ENCODE measurements around the gene FER. TPM values are rescaled to one million over a fixed set of nuclear protein-coding genes. Genes with fewer than 3 reads are reported as not detected.

The FER gene
- total RNA-seq, 1 experiment from 2014 or later = 18.0 TPM

DNA sequence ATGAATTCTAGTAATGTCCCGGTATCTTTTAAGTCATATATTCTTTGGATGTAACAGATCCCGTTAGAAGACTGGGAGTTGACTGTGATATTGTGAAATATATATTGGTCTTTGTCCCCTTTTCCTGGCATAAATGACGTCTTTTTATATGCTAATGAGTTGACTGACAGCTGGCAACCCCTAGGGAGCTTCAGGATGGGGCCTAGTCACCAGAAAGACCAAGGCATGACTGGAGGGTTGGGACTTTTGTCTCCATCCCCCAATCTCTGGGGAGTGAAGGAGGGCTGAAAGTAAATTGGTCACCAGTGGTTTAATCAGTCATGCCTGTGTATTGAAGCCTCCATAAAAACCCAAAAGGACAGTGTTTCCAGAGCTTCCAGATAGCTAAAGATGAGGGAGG lies 420.5 kb downstream of the FER start:
- Mint-ChIP-seq H3K9me3 (no peaks in the 10 kb centered on the region), H3K4me3 (no peak overlapping the region), H3K27ac (peak overlapping the region in 1 of 3 experiments; percentile 40; a peak in 1 of 7 replicates), H3K27me3 (ENCODE audit: low read depth) (no peaks in the 10 kb centered on the region), H3K4me1 (peaks cover 19 to 29% of the 10 kb centered on the region in 2 experiments), H3K36me3 (ENCODE audit: insufficient read depth in 1 of 3, low read depth in 3 of 3) (no peaks in the 10 kb centered on the region; a peak in 1 of 7 replicates)
- no peaks in the 10 kb centered on the region for H3K23me2 ChIP-seq (ENCODE audit: insufficient read length, low read depth, low read length, poor library complexity, severe bottlenecking)
- no peak overlapping the region for H3K56ac ChIP-seq (ENCODE audit: insufficient read length, low read depth, low read length)
- H4K8ac ChIP-seq (replicated peaks; ENCODE audit: insufficient read length, low read depth, low read length) = no peak overlapping the region
- H4K91ac ChIP-seq (ENCODE audit: insufficient read length, low read depth, low read length) = no peak overlapping the region
- no peak overlapping the region for H4K5ac ChIP-seq (ENCODE audit: insufficient read length, low read depth, low read length)
- no peaks in the 10 kb centered on the region for H3K27me3 ChIP-seq (ENCODE audit: insufficient read depth, low read length)
- H3K18ac ChIP-seq (ENCODE audit: insufficient read length, low read depth, low read length) = no peak overlapping the region
- no peak for DNase-seq
- no peaks in the 10 kb centered on the region for H3K79me2 ChIP-seq (ENCODE audit: insufficient read depth, low read length)
- H2BK12ac ChIP-seq (ENCODE audit: insufficient read length, low read depth, low read length) = no peak overlapping the region
- no peaks in the 10 kb centered on the region for H3K9me3 ChIP-seq (ENCODE audit: control insufficient read depth, low read depth, low read length)
- no peak overlapping the region for H3K23ac ChIP-seq (ENCODE audit: insufficient read length, low read depth, low read length)
- no peak overlapping the region for H2AFZ ChIP-seq (ENCODE audit: low read length)
- no peak overlapping the region for H2AK5ac ChIP-seq (ENCODE audit: insufficient read length, low read length)
- H3K9ac ChIP-seq (ENCODE audit: extremely low read depth, insufficient read length, low read length) = no peak overlapping the region
- WGBS (ENCODE audit: extremely low coverage, insufficient read length, low lambda C conversion rate) = no CpG with 5 or more reads among the region's 3 CpGs
- peaks cover 3% of the 10 kb centered on the region for H3K4me1 ChIP-seq (ENCODE audit: insufficient read depth, low read length)
- no peak overlapping the region for H2BK20ac ChIP-seq (ENCODE audit: low read depth, low read length, poor library complexity, severe bottlenecking)
- H4K20me1 ChIP-seq (ENCODE audit: control insufficient read depth, insufficient read depth, insufficient read length) = no peaks in the 10 kb centered on the region
- H2BK120ac ChIP-seq (ENCODE audit: low read depth, low read length, poor library complexity, severe bottlenecking) = no peak overlapping the region
- H3K4ac ChIP-seq (ENCODE audit: low read depth, low read length) = no peak overlapping the region
- no peaks in the 10 kb centered on the region for H3K79me1 ChIP-seq (ENCODE audit: insufficient read depth, low read depth, low read length, poor library complexity, severe bottlenecking)
- no peak overlapping the region for H3T11ph ChIP-seq (ENCODE audit: low read length)
- no peak overlapping the region for H3K14ac ChIP-seq (ENCODE audit: insufficient read depth, low read length)
- no peak overlapping the region for H2BK15ac ChIP-seq (ENCODE audit: low read depth, low read length)
- no peak overlapping the region for H3K27ac ChIP-seq (ENCODE audit: insufficient read length, low read depth, low read length)
- no peak overlapping the region for H2BK5ac ChIP-seq (ENCODE audit: insufficient read length, low read length)
- H3K4me2 ChIP-seq (ENCODE audit: insufficient read depth, insufficient read length, low read length) = no peak overlapping the region
- TF ChIP-seq, protein P1, sequence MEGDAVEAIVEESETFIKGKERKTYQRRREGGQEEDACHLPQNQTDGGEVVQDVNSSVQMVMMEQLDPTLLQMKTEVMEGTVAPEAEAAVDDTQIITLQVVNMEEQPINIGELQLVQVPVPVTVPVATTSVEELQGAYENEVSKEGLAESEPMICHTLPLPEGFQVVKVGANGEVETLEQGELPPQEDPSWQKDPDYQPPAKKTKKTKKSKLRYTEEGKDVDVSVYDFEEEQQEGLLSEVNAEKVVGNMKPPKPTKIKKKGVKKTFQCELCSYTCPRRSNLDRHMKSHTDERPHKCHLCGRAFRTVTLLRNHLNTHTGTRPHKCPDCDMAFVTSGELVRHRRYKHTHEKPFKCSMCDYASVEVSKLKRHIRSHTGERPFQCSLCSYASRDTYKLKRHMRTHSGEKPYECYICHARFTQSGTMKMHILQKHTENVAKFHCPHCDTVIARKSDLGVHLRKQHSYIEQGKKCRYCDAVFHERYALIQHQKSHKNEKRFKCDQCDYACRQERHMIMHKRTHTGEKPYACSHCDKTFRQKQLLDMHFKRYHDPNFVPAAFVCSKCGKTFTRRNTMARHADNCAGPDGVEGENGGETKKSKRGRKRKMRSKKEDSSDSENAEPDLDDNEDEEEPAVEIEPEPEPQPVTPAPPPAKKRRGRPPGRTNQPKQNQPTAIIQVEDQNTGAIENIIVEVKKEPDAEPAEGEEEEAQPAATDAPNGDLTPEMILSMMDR (conservative IDR thresholded peaks at IDR 0.05) = no peak
